HG02623 (cell line): ENCODE data around the gene PRMT2.

Source experiments
- ATAC-seq: cut with Tn5 transposase; IDR thresholded peaks from one replicate; pipeline ENCODE4 v1.9.1; 2021; ENCODE audit warnings: moderate library complexity; ENCODE audit not compliant: unreplicated experiment

Gene PRMT2

GRCh38 chr21:46635324-46636180 lies at the start of gene PRMT2:
TSS of gene PRMT2 (plus strand) at chr21:46635674. CDS start at chr21:46636952, 1,278 bp downstream.
- ATAC-seq = peak; percentile 82

GRCh38 chr21:46594276-46594675 lies 41.2 kb upstream of the PRMT2 start:
- no peak for ATAC-seq

- no peak for ATAC-seq
These were observed 39.3 kb upstream of the PRMT2 start for GRCh38 chr21:46596201-46596600.

- ATAC-seq = no peak
These were observed 38.4 kb upstream of the PRMT2 start for GRCh38 chr21:46597031-46597430.

GRCh38 chr21:46597896-46598343 lies 37.6 kb upstream of the PRMT2 start:
- no peak for ATAC-seq

GRCh38 chr21:46598581-46599572 lies 36.6 kb upstream of the PRMT2 start:
- ATAC-seq = no peak

- no peak for ATAC-seq
These were observed 35.2 kb upstream of the PRMT2 start for GRCh38 chr21:46600305-46600704.

GRCh38 chr21:46600978-46601377 lies 34.5 kb upstream of the PRMT2 start:
- ATAC-seq = no peak

- no peak for ATAC-seq
These were observed 32.2 kb upstream of the PRMT2 start for GRCh38 chr21:46603228-46603627.

- ATAC-seq = no peak
These were observed 31.0 kb upstream of the PRMT2 start for GRCh38 chr21:46604329-46604974.

- ATAC-seq = no peak
These were observed 30.3 kb upstream of the PRMT2 start, which contains the start of gene S100B for GRCh38 chr21:46604975-46605766. TSS of gene S100B (minus strand) at chr21:46605082. CDS start at chr21:46602415, 2,667 bp downstream.

GRCh38 chr21:46605767-46606426 lies 29.6 kb upstream of the PRMT2 start:
- peak; percentile 49 for ATAC-seq

- no peak for ATAC-seq
These were observed 29.1 kb upstream of the PRMT2 start for GRCh38 chr21:46606427-46606813.

- no peak for ATAC-seq
These were observed 27.8 kb upstream of the PRMT2 start for GRCh38 chr21:46607636-46608035.

- peak; percentile 43 for ATAC-seq
These were observed 26.8 kb upstream of the PRMT2 start for GRCh38 chr21:46608672-46609111.

GRCh38 chr21:46610018-46610701 lies 25.3 kb upstream of the PRMT2 start:
- no peak for ATAC-seq

- no peak for ATAC-seq
These were observed 22.1 kb upstream of the PRMT2 start for GRCh38 chr21:46613391-46613790.

- no peak for ATAC-seq
These were observed 19.4 kb upstream of the PRMT2 start for GRCh38 chr21:46616050-46616449.

- no peak for ATAC-seq
These were observed 18.8 kb upstream of the PRMT2 start for GRCh38 chr21:46616656-46617055.
